HCT116 (cell line): ENCODE measurements around the gene LRRC70. TPM values are rescaled to one million over a fixed set of nuclear protein-coding genes. Genes with fewer than 3 reads are reported as not detected.

Experiments
- ATAC-seq: fragments of 200-7000 bp; cut with Tn5 transposase; 2 replicates; pipeline ENCODE4 v1.9.1; 2020; ENCODE audit warnings: mild to moderate bottlenecking, moderate library complexity
- BruUV-seq: library from RNA; stranded (reverse); fragments of 400-500 nt; replicated peaks from 2 replicates; lab custom pipeline; 2021; lab: Mats Ljungman, UMichigan
- CTCF ChIA-PET: fragments of 300-600 bp; sonication (Branson Sonifier 250); formaldehyde crosslinking; loops from one replicate; lab custom pipeline; 2021; ENCODE audit warnings: antibody characterized with exemption; lab: Charles Lee
- POLR2A ChIA-PET: fragments of 300-600, 350-600 bp; sonication (Branson Sonifier 250); formaldehyde crosslinking; loops from one replicate; lab custom pipeline; 2021; ENCODE audit warnings: antibody characterized with exemption; lab: Charles Lee
- RAD21 ChIA-PET, 2 experiments: fragments of 300-600 bp; sonication (Branson Sonifier 250); formaldehyde crosslinking; loops; one replicate each; lab custom pipeline; 2023; ENCODE audit warnings: low total read pairs in 2 of 2; ENCODE audit not compliant: uncharacterized antibody in 2 of 2, unreplicated experiment in 2 of 2, low non-redundant PET in 1 of 2; lab: Charles Lee
- DNase-seq: peaks from one replicate; pipeline ENCODE4 v3.0.0-alpha.2; 2010; ENCODE audit warnings: low read depth, low spot score
- H2AFZ ChIP-seq: fragments of 200-600 bp; shearing (Covaris generic), sonication (generic); 2 replicates; pipeline ENCODE4 v1.6.1; 2017; ENCODE audit warnings: low read depth, mixed run types, mixed read lengths, antibody characterized with exemption, low read length; ENCODE audit not compliant: poor library complexity, severe bottlenecking
- H3K27ac ChIP-seq: 2 replicates; pipeline ENCODE4 v1.5.1; 2012; ENCODE audit warnings: low read depth, low read length
- H3K27me3 ChIP-seq: fragments of 200-600 bp; sonication (generic); 2 replicates; pipeline ENCODE4 v1.6.1; 2016; ENCODE audit warnings: mixed run types, low read length, mixed read lengths; ENCODE audit not compliant: insufficient read depth
- H3K36me3 ChIP-seq, 2 experiments: fragments of 200-500 bp in 1 of 2; fragments of 200-600 bp in 1 of 2; sonication (Bioruptor generic) in 1 of 2; sonication (generic) in 1 of 2; 2 replicates each; pipeline versions ENCODE4 v1.5.1 to v1.6.1; 2014 to 2016; ENCODE audit warnings: low read length in 2 of 2, inconsistent platforms in 1 of 2, mixed read lengths in 1 of 2, mixed run types in 1 of 2; ENCODE audit not compliant: insufficient read depth in 2 of 2, control insufficient read depth in 1 of 2
- H3K4me1 ChIP-seq, 2 experiments: fragments of 200-600 bp in 1 of 2; sonication (generic) in 1 of 2; 2 replicates each; pipeline versions ENCODE4 v1.5.1 to v1.6.1; 2012 to 2017; ENCODE audit warnings: low read length in 2 of 2, inconsistent platforms in 1 of 2, mild to moderate bottlenecking in 1 of 2, mixed read lengths in 1 of 2, mixed run types in 1 of 2, moderate library complexity in 1 of 2; ENCODE audit not compliant: insufficient read depth in 2 of 2, control insufficient read depth in 1 of 2
- H3K4me2 ChIP-seq: fragments of 200-600 bp; sonication (generic); 2 replicates; pipeline ENCODE4 v1.6.1; 2017; ENCODE audit warnings: mixed run types, low read length, mixed read lengths
- H3K4me3 ChIP-seq, 2 experiments: fragments of 200-600 bp in 1 of 2; sonication (generic) in 1 of 2; replicated peaks in 1 of 2; 2 replicates each; pipeline ENCODE4 v1.5.1; 2011 to 2016; ENCODE audit warnings: low read length in 2 of 2, control low read depth in 1 of 2, low read depth in 1 of 2, mild to moderate bottlenecking in 1 of 2, mixed read lengths in 1 of 2, mixed run types in 1 of 2
- H3K79me2 ChIP-seq: fragments of 200-600 bp; sonication (generic); 2 replicates; pipeline ENCODE4 v1.6.1; 2017; ENCODE audit warnings: mild to moderate bottlenecking, mixed run types, low read length, moderate library complexity, mixed read lengths; ENCODE audit not compliant: insufficient read depth
- H3K9ac ChIP-seq: fragments of 200-600 bp; sonication (generic); 2 replicates; pipeline ENCODE4 v1.6.1; 2016; ENCODE audit warnings: low read length, mixed read lengths
- H3K9me2 ChIP-seq: fragments of 200-600 bp; sonication (generic), shearing (Covaris generic); 2 replicates; pipeline ENCODE4 v1.6.1; 2017; ENCODE audit warnings: mixed run types, mild to moderate bottlenecking, moderate library complexity; ENCODE audit not compliant: insufficient read depth
- H3K9me3 ChIP-seq, 2 experiments: fragments of 200-500 bp in 1 of 2; fragments of 200-600 bp in 1 of 2; sonication (Bioruptor generic) in 1 of 2; sonication (generic) in 1 of 2; 2 replicates each; pipeline ENCODE4 v1.6.1; 2014 to 2017; ENCODE audit warnings: low read length in 2 of 2, mixed read lengths in 2 of 2, inconsistent platforms in 1 of 2, low read depth in 1 of 2, mild to moderate bottlenecking in 1 of 2, mixed run types in 1 of 2, moderate library complexity in 1 of 2; ENCODE audit not compliant: control insufficient read depth in 1 of 2, insufficient read depth in 1 of 2
- H4K20me1 ChIP-seq: fragments of 200-600 bp; sonication (generic), shearing (Covaris generic); 2 replicates; pipeline ENCODE4 v1.6.1; 2017; ENCODE audit warnings: mixed run types, mild to moderate bottlenecking, moderate library complexity; ENCODE audit not compliant: insufficient read depth
- ATF3 ChIP-seq: IDR thresholded peaks from 2 replicates; pipeline ENCODE4 v1.6.1; 2012
- CEBPB ChIP-seq: IDR thresholded peaks from 2 replicates; pipeline ENCODE4 v1.6.1; 2012; ENCODE audit warnings: low read depth
- CTCF ChIP-seq, 3 experiments: fragments of 200-600 bp in 1 of 3; sonication (generic) in 1 of 3; IDR thresholded peaks in 2 of 3; conservative IDR thresholded peaks in 1 of 3; 2 replicates each; pipeline ENCODE4 v1.5.1; 2012 to 2017; ENCODE audit warnings: low read depth in 2 of 3, low read length in 2 of 3, antibody characterized with exemption in 1 of 3, borderline replicate concordance in 1 of 3, control low read depth in 1 of 3, mild to moderate bottlenecking in 1 of 3, mixed read lengths in 1 of 3, mixed run types in 1 of 3, moderate library complexity in 1 of 3; ENCODE audit not compliant: insufficient read depth in 1 of 3
- EGR1 ChIP-seq: IDR thresholded peaks from 2 replicates; pipeline ENCODE4 v1.6.1; 2012; ENCODE audit warnings: low read depth
- ELF1 ChIP-seq: IDR thresholded peaks from 2 replicates; pipeline ENCODE4 v1.6.1; 2012; ENCODE audit warnings: low read depth, borderline replicate concordance
- EZH2phosphoT487 ChIP-seq: fragments of 200-600 bp; IDR thresholded peaks from 2 replicates; pipeline ENCODE4 v1.6.1; 2018; ENCODE audit warnings: antibody characterized with exemption, borderline replicate concordance
- FOSL1 ChIP-seq: IDR thresholded peaks from 2 replicates; pipeline ENCODE4 v1.6.1; 2012; ENCODE audit warnings: low read depth
- JUND ChIP-seq: IDR thresholded peaks from 2 replicates; pipeline ENCODE4 v1.6.1; 2012
- POLR2A ChIP-seq: IDR thresholded peaks from 2 replicates; pipeline ENCODE4 v1.7.0; 2011; ENCODE audit warnings: borderline replicate concordance; ENCODE audit not compliant: insufficient read depth, insufficient read length; ENCODE audit errors: extremely low read depth
- POLR2AphosphoS5 ChIP-seq: IDR thresholded peaks from 2 replicates; pipeline ENCODE4 v1.6.1; 2011; ENCODE audit warnings: mild to moderate bottlenecking, low read depth, low read length, moderate library complexity
- RAD21 ChIP-seq: IDR thresholded peaks from 2 replicates; pipeline ENCODE4 v1.6.1; 2012; ENCODE audit warnings: low read depth, mild to moderate bottlenecking
- SIN3A ChIP-seq: IDR thresholded peaks from 2 replicates; pipeline ENCODE4 v1.6.1; 2012; ENCODE audit warnings: low read depth
- SP1 ChIP-seq: IDR thresholded peaks from 2 replicates; pipeline ENCODE4 v1.6.1; 2012; ENCODE audit warnings: low read depth
- TCF7L2 ChIP-seq: IDR thresholded peaks from 2 replicates; pipeline ENCODE4 v1.7.0; 2011; ENCODE audit warnings: borderline replicate concordance, inconsistent platforms; ENCODE audit not compliant: insufficient read depth, insufficient read length; ENCODE audit errors: extremely low read depth
- YY1 ChIP-seq: IDR thresholded peaks from 2 replicates; pipeline ENCODE4 v1.6.1; 2011; ENCODE audit warnings: low read length, low read depth, moderate library complexity, mild to moderate bottlenecking; ENCODE audit not compliant: insufficient replicate concordance; ENCODE audit errors: extremely low read depth
- ZFX ChIP-seq: fragments of 450-650 bp; IDR thresholded peaks from 2 replicates; pipeline ENCODE4 v1.6.1; 2017
- ZNF274 ChIP-seq: fragments of 200-500 bp; sonication (Bioruptor generic); IDR thresholded peaks from 2 replicates; pipeline ENCODE4 v1.6.1; 2014; ENCODE audit warnings: mild to moderate bottlenecking, low read depth, low read length, inconsistent platforms
- intact Hi-C: fragments of 100-400 bp; cut with micrococcal nuclease; formaldehyde crosslinking; loops from 2 replicates; pipeline ENCODE4 v1.10.0; 2022
- total RNA-seq: library from RNA; stranded (reverse); gene quantifications from one replicate; pipeline ENCODE4 v1.2.1, GENCODE V29; 2021; ENCODE audit not compliant: unreplicated experiment
- TF ChIP-seq, protein P1 (sequence below): IDR thresholded peaks from 2 replicates; pipeline ENCODE4 v1.6.1; 2012

Gene LRRC70
- total RNA-seq, 1 experiment from 2014 or later, result 0.37 TPM

GRCh38 chr5:62536232-62536631 is 42.4 kb upstream of the LRRC70 start:
- H3K79me2 ChIP-seq, result no peaks in the 10 kb centered on the region
- DNase-seq, result no peak
- H3K27me3 ChIP-seq, result no peaks in the 10 kb centered on the region
- 0 out of 4 replicates have a peak, but pooled peaks cover 0 to 8% of the 10 kb centered on the region in 2 experiments for H3K36me3 ChIP-seq
- ChIA-PET CTCF (no interaction called here), POLR2A (no interaction called here), RAD21 (no interaction called here)
- BruUV-seq, result no TSS peak
- H3K4me3 ChIP-seq, result no peak overlapping the region
- H3K9me2 ChIP-seq, result no peaks in the 10 kb centered on the region
- H3K27ac ChIP-seq, result no peak overlapping the region
- intact Hi-C loops, result no loop called here
- H4K20me1 ChIP-seq, result no peaks in the 10 kb centered on the region; the same call in 1 of the 2 replicates
- ATAC-seq, result no peak
- TF ChIP-seq, protein P1, sequence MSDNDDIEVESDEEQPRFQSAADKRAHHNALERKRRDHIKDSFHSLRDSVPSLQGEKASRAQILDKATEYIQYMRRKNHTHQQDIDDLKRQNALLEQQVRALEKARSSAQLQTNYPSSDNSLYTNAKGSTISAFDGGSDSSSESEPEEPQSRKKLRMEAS, result no peak
- no peak for TF ChIP-seq TCF7L2
- TF ChIP-seq ZNF274, result no peak
- TF ChIP-seq, all 23 proteins: peak for 0
- Histone ChIP-seq H2AFZ (no peak overlapping the region), H3K9me3 (no peaks in the 10 kb centered on the region), H3K4me1 (no peaks in the 10 kb centered on the region), H3K4me2 (no peak overlapping the region), H3K9ac (no peak overlapping the region)

DNA sequence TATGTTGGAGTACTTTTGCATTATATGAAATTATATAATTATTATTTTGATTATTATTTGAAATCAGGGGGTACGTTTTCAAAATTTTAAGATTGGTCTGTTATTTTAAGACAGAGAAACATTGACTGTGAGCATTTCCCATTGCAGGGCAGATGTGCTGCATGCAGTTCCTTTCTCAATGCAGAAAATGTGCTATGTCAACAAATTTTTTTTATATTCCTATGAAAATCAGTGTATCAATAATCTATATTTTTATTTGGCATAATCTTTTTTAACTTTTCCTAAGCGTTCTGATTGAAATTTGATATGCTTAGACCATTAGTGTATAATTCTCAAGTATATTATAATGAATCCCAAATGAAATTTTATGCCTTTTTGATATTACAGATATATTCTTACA is 41.8 kb upstream of the LRRC70 start:
- ChIA-PET POLR2A (no interaction called here), CTCF (no interaction called here), RAD21 (no interaction called here)
- intact Hi-C loops, result no loop called here
- ATAC-seq (no peak), DNase-seq (no peak)
- Histone ChIP-seq H3K36me3 (0 out of 4 replicates have a peak, but pooled peaks cover 0 to 8% of the 10 kb centered on the region in 2 experiments), H3K9ac (no peak overlapping the region), H3K4me2 (no peak overlapping the region), H3K4me1 (no peaks in the 10 kb centered on the region), H3K79me2 (no peaks in the 10 kb centered on the region), H2AFZ (no peak overlapping the region), H3K9me3 (no peaks in the 10 kb centered on the region), H3K9me2 (no peaks in the 10 kb centered on the region), H4K20me1 (no peaks in the 10 kb centered on the region; the same call in 1 of the 2 replicates), H3K27me3 (no peaks in the 10 kb centered on the region), H3K27ac (no peak overlapping the region), H3K4me3 (no peak overlapping the region)
- BruUV-seq, result no TSS peak
- TF ChIP-seq ELF1 (no peak), POLR2AphosphoS5 (no peak), POLR2A (no peak), YY1 (no peak), ZNF274 (no peak), FOSL1 (no peak), RAD21 (no peak), EZH2phosphoT487 (no peak), ATF3 (no peak), CEBPB (no peak), JUND (no peak), SP1 (no peak), EGR1 (no peak), CTCF (IDR thresholded peaks at IDR 0.05 in 2 of 3, conservative IDR thresholded peaks at IDR 0.05 in 1 of 3; ENCODE audit: borderline replicate concordance in 1 of 3, insufficient read depth in 1 of 3, low read depth in 2 of 3, low read length in 2 of 3) (no peak), SIN3A (no peak), ZFX (no peak)
- TF ChIP-seq, protein P1, result no peak
